ENCODE data around the gene AGMAT. TPM values are rescaled to one million over a fixed set of nuclear protein-coding genes. Genes with fewer than 3 reads are reported as not detected.

The AGMAT gene
- total and polyA plus RNA-seq, 10 donors = 1.4 to 6.1 (median 3.2) TPM

GRCh38 chr1:15592285-15592684 lies 7.4 kb upstream of the AGMAT start:
- intact Hi-C loops (cut with DNase I; ENCODE audit: low total_unique reads) = no loop called here

GRCh38 chr1:15583016-15583706 lies 1.7 kb downstream of the AGMAT start:
- Histone ChIP-seq H3K4me3 (no peak overlapping the region), H3K27me3 (replicated peaks in 1 of 7) (peaks cover 0 to 6% (median 0%) of the 10 kb centered on the region in 7 donors), H3K27ac (no peak overlapping the region), H3K4me1 (peaks cover 0 to 50% (median 37%) of the 10 kb centered on the region in 6 donors), H3K36me3 (peaks cover 0 to 9% (median 0%) of the 10 kb centered on the region in 6 donors), H3K9me3 (no peaks in the 10 kb centered on the region)
- no peak for DNase-seq
- no peak for TF ChIP-seq CTCF (IDR thresholded peaks at IDR 0.05 in 8 of 11, conservative IDR thresholded peaks at IDR 0.05 in 3 of 11)
- no peak for TF ChIP-seq POLR2A (IDR thresholded peaks at IDR 0.05)
- no peak for TF ChIP-seq POLR2AphosphoS5 (IDR thresholded peaks at IDR 0.05)
- 91 to 97% (median 94%) methylated on average over 18 of the region's 18 CpGs for WGBS, 5 donors
- intact Hi-C loops (cut with DNase I; ENCODE audit: low total_unique reads) = no loop called here

More at GRCh38 chr1:15592285-15592684, 7.4 kb upstream of the AGMAT start:
- Histone ChIP-seq H3K9me3 (no peaks in the 10 kb centered on the region), H3K4me3 (no peak overlapping the region), H3K27me3 (replicated peaks in 1 of 7) (no peaks in the 10 kb centered on the region), H3K36me3 (peaks cover 0 to 14% (median 0%) of the 10 kb centered on the region in 6 donors), H3K4me1 (peaks cover 0 to 4% (median 0%) of the 10 kb centered on the region in 6 donors), H3K27ac (no peak overlapping the region)
- no peak for TF ChIP-seq POLR2AphosphoS5 (IDR thresholded peaks at IDR 0.05)
- no peak for TF ChIP-seq CTCF (IDR thresholded peaks at IDR 0.05 in 8 of 11, conservative IDR thresholded peaks at IDR 0.05 in 3 of 11)
- TF ChIP-seq POLR2A (IDR thresholded peaks at IDR 0.05) = no peak
- no peak for DNase-seq
- 76 to 93% (median 91%) methylated on average over 5 of the region's 5 CpGs for WGBS, 5 donors

GRCh38 chr1:15579683-15580047 lies 5.2 kb downstream of the AGMAT start:
- Histone ChIP-seq H3K9me3 (no peaks in the 10 kb centered on the region), H3K4me3 (no peak overlapping the region), H3K27me3 (replicated peaks in 1 of 7) (peaks cover 0 to 3% (median 0%) of the 10 kb centered on the region in 7 donors), H3K36me3 (peaks cover 0 to 8% (median 6%) of the 10 kb centered on the region in 6 donors), H3K4me1 (peaks cover 0 to 52% (median 38%) of the 10 kb centered on the region in 6 donors), H3K27ac (peak overlapping the region; percentile 60 to 89 (median 84))
- intact Hi-C loops (cut with DNase I; ENCODE audit: low total_unique reads) = no loop called here
- no peak for DNase-seq
- TF ChIP-seq POLR2A (IDR thresholded peaks at IDR 0.05) = no peak
- no peak for TF ChIP-seq CTCF (IDR thresholded peaks at IDR 0.05 in 8 of 11, conservative IDR thresholded peaks at IDR 0.05 in 3 of 11)
- no peak for TF ChIP-seq POLR2AphosphoS5 (IDR thresholded peaks at IDR 0.05)

- peak overlapping the region; percentile 60 to 89 (median 84) for H3K27ac ChIP-seq
- TF ChIP-seq CTCF (IDR thresholded peaks at IDR 0.05 in 8 of 11, conservative IDR thresholded peaks at IDR 0.05 in 3 of 11) = no peak
- TF ChIP-seq POLR2AphosphoS5 (IDR thresholded peaks at IDR 0.05) = peak in 2 of 3 donors; percentile 59 to 63
- peak in 1 of 3 donors; percentile 20 for TF ChIP-seq POLR2A (IDR thresholded peaks at IDR 0.05)
- H3K27me3 ChIP-seq (replicated peaks in 1 of 7) = no peaks in the 10 kb centered on the region
- H3K9me3 ChIP-seq = no peaks in the 10 kb centered on the region
- intact Hi-C loops (cut with DNase I; ENCODE audit: low total_unique reads) = no loop called here
- WGBS, 5 donors = 59 to 79% (median 68%) methylated on average over 6 to 16 of the region's 16 CpGs
- no peak overlapping the region for H3K4me3 ChIP-seq
- DNase-seq = peak; percentile 82
- H3K4me1 ChIP-seq = peaks cover 0 to 46% (median 32%) of the 10 kb centered on the region in 6 donors
- H3K36me3 ChIP-seq = peaks cover 0 to 12% (median 6%) of the 10 kb centered on the region in 6 donors
Measured at GRCh38 chr1:15578921-15579682, 5.7 kb downstream of the AGMAT start.

Data from spleen (tissue), 11 donors.